OCI-LY3 (cell line): Measurements from ENCODE around the gene COL6A3.

Source experiments
- EZH2phosphoT487 ChIP-seq: fragments of 200-600 bp; shearing (Covaris generic); IDR thresholded peaks from 2 replicates; pipeline ENCODE4 v1.6.1; 2018; ENCODE audit warnings: antibody characterized with exemption, mixed run types, low read depth
- TF ChIP-seq, protein P1 (sequence below): fragments of 200-600, 300-600 bp; sonication (generic); IDR thresholded peaks from 2 replicates; pipeline ENCODE4 v1.5.1; 2014; ENCODE audit warnings: antibody characterized with exemption, low read length, low read depth

GRCh38 chr2:237301595-237301994, 112.4 kb downstream of the COL6A3 start:
- TF ChIP-seq, protein P1, sequence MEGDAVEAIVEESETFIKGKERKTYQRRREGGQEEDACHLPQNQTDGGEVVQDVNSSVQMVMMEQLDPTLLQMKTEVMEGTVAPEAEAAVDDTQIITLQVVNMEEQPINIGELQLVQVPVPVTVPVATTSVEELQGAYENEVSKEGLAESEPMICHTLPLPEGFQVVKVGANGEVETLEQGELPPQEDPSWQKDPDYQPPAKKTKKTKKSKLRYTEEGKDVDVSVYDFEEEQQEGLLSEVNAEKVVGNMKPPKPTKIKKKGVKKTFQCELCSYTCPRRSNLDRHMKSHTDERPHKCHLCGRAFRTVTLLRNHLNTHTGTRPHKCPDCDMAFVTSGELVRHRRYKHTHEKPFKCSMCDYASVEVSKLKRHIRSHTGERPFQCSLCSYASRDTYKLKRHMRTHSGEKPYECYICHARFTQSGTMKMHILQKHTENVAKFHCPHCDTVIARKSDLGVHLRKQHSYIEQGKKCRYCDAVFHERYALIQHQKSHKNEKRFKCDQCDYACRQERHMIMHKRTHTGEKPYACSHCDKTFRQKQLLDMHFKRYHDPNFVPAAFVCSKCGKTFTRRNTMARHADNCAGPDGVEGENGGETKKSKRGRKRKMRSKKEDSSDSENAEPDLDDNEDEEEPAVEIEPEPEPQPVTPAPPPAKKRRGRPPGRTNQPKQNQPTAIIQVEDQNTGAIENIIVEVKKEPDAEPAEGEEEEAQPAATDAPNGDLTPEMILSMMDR: no peak
- no peak for TF ChIP-seq EZH2phosphoT487
